ENCODE results near the gene CYBA.

Gene CYBA

GRCh38 chr16:88691924-88692560 is 41.2 kb upstream of the CYBA start:
- no peak overlapping the region for H3K4me3 ChIP-seq
- no peaks in the 10 kb centered on the region for H3K9me3 ChIP-seq
- no peaks in the 10 kb centered on the region; the same call in 1 of the 2 replicates for H3K36me3 ChIP-seq (replicated peaks)
- no peaks in the 10 kb centered on the region; the same call in 1 of the 2 replicates for H3K27me3 ChIP-seq (ENCODE audit: low read depth)
- no peaks in the 10 kb centered on the region for H3K4me1 ChIP-seq
- in situ Hi-C loops (cut with MboI; ENCODE audit: low sequenced_read_pairs): no loop called here
- DNase-seq (ENCODE audit: low spot score in 2 of 2): no peak

- H3K27me3 ChIP-seq (ENCODE audit: low read depth): no peaks in the 10 kb centered on the region; the same call in 1 of the 2 replicates
- no peak overlapping the region for H3K4me3 ChIP-seq
- in situ Hi-C loops (cut with MboI; ENCODE audit: low sequenced_read_pairs): no loop called here
- no peaks in the 10 kb centered on the region for H3K36me3 ChIP-seq (replicated peaks)
- no peak for DNase-seq (ENCODE audit: low spot score in 2 of 2)
- H3K9me3 ChIP-seq: no peaks in the 10 kb centered on the region
- H3K4me1 ChIP-seq: no peaks in the 10 kb centered on the region; the same call in 1 of the 2 replicates
These were observed 40.4 kb upstream of the CYBA start for GRCh38 chr16:88691129-88691813.

GRCh38 chr16:88690341-88691128 is 39.7 kb upstream of the CYBA start:
- Histone ChIP-seq H3K27me3 (ENCODE audit: low read depth) (peaks cover 2% of the 10 kb centered on the region), H3K4me3 (no peak overlapping the region), H3K9me3 (no peaks in the 10 kb centered on the region), H3K36me3 (replicated peaks) (no peaks in the 10 kb centered on the region), H3K4me1 (peaks cover 2% of the 10 kb centered on the region; the same call in 1 of the 2 replicates)
- in situ Hi-C loops (cut with MboI; ENCODE audit: low sequenced_read_pairs): no loop called here
- no peak for DNase-seq (ENCODE audit: low spot score in 2 of 2)

GRCh38 chr16:88688013-88688778 is 37.3 kb upstream of the CYBA start:
- no peaks in the 10 kb centered on the region for H3K9me3 ChIP-seq
- DNase-seq (ENCODE audit: low spot score in 2 of 2): no peak
- H3K4me3 ChIP-seq: no peak overlapping the region

GRCh38 chr16:88687676-88688012 is 36.8 kb upstream of the CYBA start:
- peaks cover 5% of the 10 kb centered on the region; the same call in 1 of the 2 replicates for H3K4me1 ChIP-seq
- in situ Hi-C loops (cut with MboI; ENCODE audit: low sequenced_read_pairs): no loop called here
- no peaks in the 10 kb centered on the region for H3K36me3 ChIP-seq (replicated peaks)
- peaks cover 8% of the 10 kb centered on the region for H3K27me3 ChIP-seq (ENCODE audit: low read depth)
- no peak overlapping the region for H3K4me3 ChIP-seq
- no peaks in the 10 kb centered on the region for H3K9me3 ChIP-seq
- no peak for DNase-seq (ENCODE audit: low spot score in 2 of 2)

More at GRCh38 chr16:88688013-88688778, 37.3 kb upstream of the CYBA start:
- in situ Hi-C loops (cut with MboI; ENCODE audit: low sequenced_read_pairs): no loop called here
- peaks cover 8% of the 10 kb centered on the region for H3K27me3 ChIP-seq (ENCODE audit: low read depth)
- H3K4me1 ChIP-seq: peaks cover 5% of the 10 kb centered on the region; the same call in 1 of the 2 replicates
- no peaks in the 10 kb centered on the region for H3K36me3 ChIP-seq (replicated peaks)

GRCh38 chr16:88687254-88687576 is 36.4 kb upstream of the CYBA start:
- Histone ChIP-seq H3K9me3 (no peaks in the 10 kb centered on the region), H3K36me3 (replicated peaks) (no peaks in the 10 kb centered on the region), H3K27me3 (ENCODE audit: low read depth) (peaks cover 8% of the 10 kb centered on the region), H3K4me1 (peaks cover 5% of the 10 kb centered on the region; the same call in 1 of the 2 replicates), H3K4me3 (no peak overlapping the region)
- no peak for DNase-seq (ENCODE audit: low spot score in 2 of 2)
- in situ Hi-C loops (cut with MboI; ENCODE audit: low sequenced_read_pairs): no loop called here

GRCh38 chr16:88686439-88687253 is 35.8 kb upstream of the CYBA start, which contains the start of gene SNAI3:
TSS of gene SNAI3 (minus strand) at chr16:88686507. CDS start at chr16:88686406, 101 bp downstream.
- Histone ChIP-seq H3K4me3 (peak within 1 kb of the TSS; percentile 41), H3K9me3 (no peaks in the 10 kb centered on the region), H3K4me1 (peaks cover 5% of the 10 kb centered on the region; the same call in 1 of the 2 replicates), H3K36me3 (replicated peaks) (no peaks in the 10 kb centered on the region), H3K27me3 (ENCODE audit: low read depth) (peaks cover 8% of the 10 kb centered on the region)
- in situ Hi-C loops (cut with MboI; ENCODE audit: low sequenced_read_pairs): no loop called here
- DNase-seq (ENCODE audit: low spot score in 2 of 2): peak; percentile 82 to 93

- Histone ChIP-seq H3K36me3 (replicated peaks) (no peaks in the 10 kb centered on the region), H3K27me3 (ENCODE audit: low read depth) (peaks cover 8% of the 10 kb centered on the region), H3K4me3 (peak overlapping the region; percentile 41), H3K4me1 (peaks cover 5% of the 10 kb centered on the region; the same call in 1 of the 2 replicates), H3K9me3 (no peaks in the 10 kb centered on the region)
- DNase-seq (ENCODE audit: low spot score in 2 of 2): peak in 1 of 2 experiments; percentile 37
- in situ Hi-C loops (cut with MboI; ENCODE audit: low sequenced_read_pairs): no loop called here
These were observed 35.2 kb upstream of the CYBA start for GRCh38 chr16:88686062-88686438.

- peak in 1 of 2 experiments; percentile 50 for DNase-seq (ENCODE audit: low spot score in 2 of 2)
- no peaks in the 10 kb centered on the region for H3K9me3 ChIP-seq
- peaks cover 5% of the 10 kb centered on the region; the same call in 1 of the 2 replicates for H3K4me1 ChIP-seq
- H3K4me3 ChIP-seq: peak overlapping the region; percentile 41
- in situ Hi-C loops (cut with MboI; ENCODE audit: low sequenced_read_pairs): no loop called here
- H3K36me3 ChIP-seq (replicated peaks): no peaks in the 10 kb centered on the region
- H3K27me3 ChIP-seq (ENCODE audit: low read depth): peaks cover 8% of the 10 kb centered on the region
These were observed 34.6 kb upstream of the CYBA start for GRCh38 chr16:88685156-88686061.

- DNase-seq (ENCODE audit: low spot score in 2 of 2): no peak
- H3K9me3 ChIP-seq: no peaks in the 10 kb centered on the region
- H3K4me1 ChIP-seq: peaks cover 5% of the 10 kb centered on the region; the same call in 1 of the 2 replicates
- H3K4me3 ChIP-seq: no peak overlapping the region
- in situ Hi-C loops (cut with MboI; ENCODE audit: low sequenced_read_pairs): no loop called here
- H3K27me3 ChIP-seq (ENCODE audit: low read depth): peaks cover 8% of the 10 kb centered on the region
- H3K36me3 ChIP-seq (replicated peaks): no peaks in the 10 kb centered on the region
These were observed 33.8 kb upstream of the CYBA start for GRCh38 chr16:88684569-88685155.

- Histone ChIP-seq H3K4me3 (no peak overlapping the region), H3K36me3 (replicated peaks) (no peaks in the 10 kb centered on the region), H3K27me3 (ENCODE audit: low read depth) (peaks cover 8% of the 10 kb centered on the region), H3K4me1 (peaks cover 5% of the 10 kb centered on the region; the same call in 1 of the 2 replicates), H3K9me3 (no peaks in the 10 kb centered on the region)
- no peak for DNase-seq (ENCODE audit: low spot score in 2 of 2)
- in situ Hi-C loops (cut with MboI; ENCODE audit: low sequenced_read_pairs): no loop called here
These were observed 31.0 kb upstream of the CYBA start for GRCh38 chr16:88681709-88682451.
